ENCODE measurements around the gene FA2H.
"Not testable (repeated sequence)": the region's sequence is repeated elsewhere in the genome, so short reads cannot be mapped to it uniquely, and the experiment has no call there.

FA2H gene

DNA sequence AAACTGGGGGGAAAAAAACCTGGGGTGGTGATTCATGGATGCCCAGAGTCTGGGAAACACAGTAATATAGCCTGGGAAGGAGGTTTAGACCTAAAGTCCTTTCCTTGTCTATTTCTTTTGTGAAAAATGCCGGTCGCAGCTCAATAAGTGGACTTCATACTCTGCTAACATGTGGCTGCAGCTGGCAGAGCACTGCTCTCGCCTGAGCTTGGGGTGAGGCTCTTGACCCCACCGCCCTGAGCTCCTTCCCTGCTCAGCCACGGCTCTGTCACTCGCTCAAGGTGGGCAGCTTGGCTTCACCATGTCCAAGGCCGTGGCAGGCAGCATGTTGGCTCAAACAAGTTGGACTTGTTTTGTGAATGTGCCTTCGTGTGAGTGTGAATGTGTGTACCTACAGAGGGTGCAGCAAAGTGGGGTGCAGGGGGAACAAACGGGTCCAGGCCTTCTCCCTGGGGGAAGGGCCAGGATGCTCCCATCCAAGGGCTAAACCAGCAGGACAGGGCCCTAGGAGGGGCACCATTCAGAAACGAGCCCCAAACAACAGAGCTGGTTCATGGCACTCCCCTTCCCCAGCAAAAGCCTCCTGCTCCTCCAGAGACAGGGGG lies 4.9 kb downstream of the FA2H start:
- DNase-seq = no peak

DNA sequence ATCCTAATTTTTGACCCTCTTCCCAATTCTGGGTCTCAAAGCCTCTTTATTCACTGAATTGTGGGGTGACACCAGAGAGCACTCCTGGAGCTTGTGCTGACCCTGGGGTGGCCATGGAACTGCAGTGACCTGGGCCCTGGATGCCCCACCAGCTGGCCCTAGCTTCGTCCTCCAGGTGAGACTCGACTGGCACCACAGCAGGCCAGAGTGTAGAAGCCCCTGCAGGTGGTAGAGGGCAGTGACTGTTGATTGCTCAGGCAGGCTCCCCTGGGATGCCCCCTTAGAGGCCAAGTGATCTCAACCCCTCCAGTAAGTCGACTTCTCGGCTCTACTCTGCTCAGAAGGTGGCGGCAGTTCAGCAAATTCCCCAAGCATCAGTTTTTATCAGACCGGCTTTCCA lies 6.4 kb downstream of the FA2H start:
- no peak for DNase-seq

DNA sequence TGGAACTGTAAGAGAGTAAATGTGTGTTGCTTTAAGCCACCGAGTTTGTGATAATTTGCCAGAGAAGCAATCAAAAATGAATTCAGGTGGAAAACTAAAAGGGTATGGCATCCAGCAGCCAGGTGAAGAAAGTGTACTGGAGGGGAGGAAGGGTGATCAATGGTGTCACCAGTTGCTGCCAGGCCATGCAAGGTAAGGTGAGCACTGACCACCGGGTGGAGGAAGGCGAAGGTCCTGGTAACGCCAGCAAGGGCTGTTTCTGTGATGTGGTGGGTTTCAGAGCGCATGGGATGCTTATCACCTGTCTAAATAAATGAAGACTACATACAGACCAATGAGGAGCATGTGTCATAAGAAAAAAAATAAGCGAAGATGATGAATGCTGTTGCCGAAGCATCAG lies 6.9 kb downstream of the FA2H start:
- no peak for DNase-seq

DNA sequence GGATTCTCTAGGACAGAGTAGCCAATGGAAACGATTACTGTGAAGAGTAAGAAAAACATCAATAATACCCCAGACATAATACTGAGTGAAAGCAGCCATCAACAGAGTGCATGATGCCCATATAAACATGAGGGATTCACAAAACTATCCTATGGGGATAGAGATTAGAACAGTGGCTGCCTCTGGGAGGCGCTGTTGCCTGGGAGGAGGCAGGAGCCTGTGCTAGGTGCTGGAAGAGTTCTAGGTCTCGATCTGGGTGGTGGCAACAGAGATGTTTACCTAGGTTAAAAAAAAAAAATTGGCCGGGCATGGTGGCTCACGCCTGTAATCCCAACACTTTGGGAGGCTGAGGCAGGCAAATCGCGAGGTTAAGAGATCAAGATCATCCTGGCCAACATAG lies 7.9 kb downstream of the FA2H start:
- no peak for DNase-seq

DNA sequence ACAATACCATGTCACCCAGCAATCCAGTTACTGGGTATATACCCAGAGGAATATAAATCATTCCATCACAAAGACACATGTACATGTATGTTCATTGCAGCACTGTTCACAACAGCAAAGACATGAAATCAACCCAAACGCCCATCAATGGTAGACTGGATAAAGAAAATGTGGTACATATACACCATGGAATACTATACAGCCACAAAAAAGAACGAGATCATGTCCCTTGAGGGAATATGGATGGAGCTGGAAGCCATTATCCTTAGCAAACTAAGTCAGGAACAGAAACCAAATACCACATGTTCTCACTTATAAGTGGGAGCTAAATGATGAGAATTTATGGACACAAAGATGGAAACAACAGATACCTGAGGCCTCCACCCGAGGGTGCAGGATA lies 10.4 kb downstream of the FA2H start:
- DNase-seq = not testable (repeated sequence)

DNA sequence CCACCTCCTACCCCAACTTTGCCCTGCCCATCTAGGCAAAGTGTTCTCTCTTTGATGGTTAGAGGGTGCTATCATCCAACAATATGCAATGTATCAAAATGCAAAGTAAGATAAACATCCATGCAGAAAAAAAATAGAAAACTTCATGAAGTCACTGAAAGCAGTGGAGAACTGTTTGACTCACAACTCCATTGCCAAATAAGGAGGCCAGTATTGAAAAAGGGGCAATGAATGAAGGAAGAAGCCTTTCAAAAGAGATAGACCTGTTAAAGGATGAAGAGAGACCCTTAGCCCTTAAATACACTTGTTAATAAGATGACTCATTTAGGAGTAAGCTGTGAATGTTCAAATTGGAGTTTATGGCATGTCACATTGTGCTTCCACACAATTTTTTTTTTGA lies 13.0 kb downstream of the FA2H start:
- no peak for DNase-seq

DNA sequence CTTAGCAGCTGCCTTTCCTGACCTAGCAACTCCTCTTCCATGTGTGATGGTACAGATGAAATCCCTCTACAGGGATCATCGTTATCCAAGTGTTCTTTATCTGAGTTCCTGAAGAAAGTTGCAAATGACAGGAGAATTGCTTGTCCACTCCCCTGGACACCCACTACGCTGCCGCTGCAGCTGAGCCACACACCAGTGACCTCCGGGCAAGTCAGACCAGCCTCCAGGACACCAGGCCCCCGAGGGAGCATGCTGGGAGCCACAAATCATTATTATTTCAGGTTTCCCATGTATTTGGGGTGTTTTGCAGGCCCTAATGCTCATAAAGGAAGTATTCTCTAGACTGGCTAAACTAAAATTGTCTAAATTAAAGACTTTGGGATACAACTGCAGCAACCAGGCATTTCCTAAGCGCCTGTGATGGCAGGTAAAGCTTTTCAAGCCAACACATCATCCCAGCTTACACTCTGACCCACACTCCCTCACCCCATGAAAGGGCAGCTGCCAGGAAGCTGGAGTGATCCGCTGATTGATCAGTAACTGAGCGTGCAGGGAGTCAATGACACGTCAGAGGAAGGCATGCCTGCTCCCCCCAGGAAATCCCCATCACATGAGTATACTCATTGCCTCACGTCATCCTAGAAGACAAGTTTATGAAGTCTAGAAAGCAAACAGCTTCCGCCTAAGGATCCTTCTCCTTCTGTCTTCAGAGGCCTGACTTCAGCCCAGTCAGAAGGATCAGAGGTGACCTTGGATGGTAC lies 14.4 kb downstream of the FA2H start:
- no peak for DNase-seq

DNA sequence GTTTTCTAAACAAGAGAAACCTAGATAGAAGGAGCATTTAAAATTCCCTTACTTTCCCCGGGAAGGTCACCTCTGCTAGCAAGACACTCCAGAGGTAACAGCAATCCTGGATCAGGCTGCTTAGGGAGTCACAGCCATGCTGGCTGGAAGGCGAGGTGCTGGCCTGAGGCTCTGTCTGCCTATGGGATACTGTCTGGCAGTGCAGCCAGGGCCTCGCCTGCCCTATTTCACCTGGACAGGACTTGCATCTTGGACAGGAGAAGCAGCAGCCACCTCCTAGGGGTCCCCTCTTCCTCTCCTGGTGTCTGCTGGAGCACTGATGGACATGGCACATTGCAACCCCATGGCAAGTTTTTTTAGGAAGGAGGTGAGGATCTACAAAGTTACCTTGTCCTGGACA lies 15.1 kb downstream of the FA2H start:
- no peak for DNase-seq

DNA sequence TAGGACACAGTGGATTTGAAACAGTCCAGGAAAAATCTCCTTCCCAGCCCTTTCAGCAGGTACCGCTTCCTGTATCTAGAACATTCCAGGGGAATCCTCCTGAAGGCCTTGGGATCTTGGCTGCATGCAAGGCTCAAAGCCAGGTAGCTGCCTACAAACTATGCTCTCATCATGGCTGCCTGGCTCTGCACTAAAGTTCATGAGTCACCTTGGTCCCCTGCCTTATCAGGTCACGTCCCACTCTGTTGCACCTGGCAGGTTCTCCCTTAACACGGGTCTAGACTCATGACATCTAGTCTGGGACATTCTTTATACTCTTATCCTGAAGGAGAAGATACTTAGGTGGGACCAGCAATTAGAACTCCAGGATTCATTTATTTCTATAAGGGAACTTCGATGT lies 15.8 kb downstream of the FA2H start:
- no peak for DNase-seq

DNA sequence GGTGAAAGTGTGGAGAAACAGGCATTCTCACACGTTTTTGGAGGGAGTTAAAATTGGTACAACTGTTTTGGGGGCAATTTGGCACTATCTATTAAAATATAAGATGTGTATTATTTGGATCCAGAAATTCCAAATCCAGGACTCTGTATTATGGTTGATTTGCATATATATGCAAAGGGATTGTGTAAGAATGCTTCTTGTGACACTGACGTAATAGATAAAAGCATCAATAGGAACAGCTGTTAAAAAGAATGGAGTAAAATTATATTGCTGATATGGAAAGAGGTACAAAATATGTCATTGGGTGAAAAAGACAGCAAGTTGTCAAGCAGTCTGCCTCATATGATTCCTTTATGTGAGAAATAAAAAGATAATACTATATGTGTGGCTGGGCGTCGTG lies 17.3 kb downstream of the FA2H start:
- DNase-seq = no peak

DNA sequence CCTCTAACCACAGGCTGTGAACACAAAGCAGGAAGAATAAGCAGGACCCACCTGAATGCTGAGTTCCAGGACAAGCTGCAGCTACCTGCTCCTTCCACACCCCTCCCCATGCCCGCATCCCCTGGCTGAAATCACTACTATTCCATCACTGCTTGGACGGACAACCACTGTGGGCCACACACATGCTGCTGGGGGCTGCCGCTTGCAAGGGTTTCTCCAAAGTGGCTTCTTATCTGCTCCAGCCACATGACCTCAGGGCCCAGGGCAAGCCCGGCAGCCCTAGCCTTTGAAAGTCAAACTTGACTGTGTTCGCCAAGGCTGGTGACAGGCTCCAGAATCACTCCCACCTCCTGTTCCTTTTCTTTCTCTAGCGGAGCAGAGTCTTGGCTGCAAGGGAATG lies 18.4 kb downstream of the FA2H start:
- no peak for DNase-seq

DNA sequence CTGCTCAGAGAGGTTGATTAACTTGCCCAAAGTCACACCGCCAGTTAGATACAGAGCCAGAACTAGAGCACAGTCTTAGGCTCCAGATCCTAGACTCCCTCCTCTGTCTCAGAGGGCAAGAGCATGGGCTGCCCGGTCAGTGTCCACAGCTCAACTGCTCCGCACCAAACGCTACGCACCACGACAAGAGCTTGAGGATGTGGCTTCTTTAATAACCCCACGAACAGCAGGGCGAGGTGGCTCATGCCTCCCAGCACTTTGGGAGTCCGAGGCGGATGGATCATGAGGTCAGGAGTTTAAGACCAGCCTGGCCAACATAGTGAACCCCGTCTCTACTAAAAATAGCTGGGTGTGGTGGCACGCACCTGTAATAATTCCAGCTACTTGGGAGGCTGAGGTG lies 21.4 kb downstream of the FA2H start:
- no peak for DNase-seq

DNA sequence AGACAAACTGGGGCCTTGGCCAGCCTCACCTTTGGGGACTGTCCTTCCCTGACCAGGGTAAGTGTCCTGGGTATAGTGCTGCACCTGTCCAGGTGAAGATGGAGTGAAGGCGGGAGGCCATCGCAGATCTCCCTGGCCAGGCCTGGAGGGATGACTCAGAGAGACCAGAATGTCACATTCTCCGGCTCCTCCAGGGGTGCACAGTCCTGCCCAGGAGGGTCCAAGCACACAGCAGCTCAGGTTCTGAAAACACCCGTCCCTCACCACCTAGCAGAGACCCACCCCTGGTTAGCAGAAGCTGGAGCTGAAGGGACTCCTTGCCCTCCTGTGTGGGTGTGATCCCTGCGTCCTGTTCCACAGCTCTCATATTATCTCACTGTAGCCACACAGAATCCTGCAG lies 21.9 kb downstream of the FA2H start:
- DNase-seq = no peak

DNA sequence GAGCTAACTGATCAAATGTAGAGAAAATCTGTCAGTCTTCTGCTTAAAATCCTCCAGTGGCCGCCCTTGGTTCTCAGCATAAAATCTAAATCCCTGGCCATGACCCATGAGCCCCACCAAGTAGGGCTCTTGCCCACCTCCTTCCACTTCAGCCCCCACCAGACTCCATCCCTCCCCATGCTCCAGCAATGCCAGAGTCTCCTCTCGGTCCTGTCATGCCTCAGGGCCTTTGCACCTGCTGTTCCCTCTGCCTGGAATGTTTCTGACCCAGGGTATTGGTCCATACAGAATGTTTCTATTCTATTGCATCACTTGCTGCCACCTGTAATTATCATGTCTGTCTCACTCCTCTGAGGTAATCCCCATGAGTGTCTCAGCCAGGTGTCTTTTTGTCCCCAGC lies 22.4 kb downstream of the FA2H start:
- DNase-seq = no peak

DNA sequence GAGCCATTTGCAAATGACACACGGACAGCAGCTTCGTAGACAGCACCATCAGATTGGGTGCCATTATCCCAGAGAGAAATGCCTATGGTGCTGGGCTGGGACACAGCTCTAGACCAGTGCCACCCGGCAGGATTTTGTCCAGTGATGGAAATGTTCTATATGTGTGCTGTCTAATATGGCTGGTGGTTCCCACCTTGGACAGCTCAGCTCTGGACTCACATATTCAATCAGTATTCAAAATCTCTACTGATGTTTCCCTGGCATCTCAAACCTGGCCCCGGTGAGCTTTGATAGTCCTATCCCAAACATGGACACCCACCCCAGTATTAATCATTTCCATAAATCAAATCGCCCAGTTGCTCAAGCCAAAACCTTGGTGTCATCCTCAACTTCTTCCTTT lies 23.0 kb downstream of the FA2H start:
- no peak for DNase-seq

DNA sequence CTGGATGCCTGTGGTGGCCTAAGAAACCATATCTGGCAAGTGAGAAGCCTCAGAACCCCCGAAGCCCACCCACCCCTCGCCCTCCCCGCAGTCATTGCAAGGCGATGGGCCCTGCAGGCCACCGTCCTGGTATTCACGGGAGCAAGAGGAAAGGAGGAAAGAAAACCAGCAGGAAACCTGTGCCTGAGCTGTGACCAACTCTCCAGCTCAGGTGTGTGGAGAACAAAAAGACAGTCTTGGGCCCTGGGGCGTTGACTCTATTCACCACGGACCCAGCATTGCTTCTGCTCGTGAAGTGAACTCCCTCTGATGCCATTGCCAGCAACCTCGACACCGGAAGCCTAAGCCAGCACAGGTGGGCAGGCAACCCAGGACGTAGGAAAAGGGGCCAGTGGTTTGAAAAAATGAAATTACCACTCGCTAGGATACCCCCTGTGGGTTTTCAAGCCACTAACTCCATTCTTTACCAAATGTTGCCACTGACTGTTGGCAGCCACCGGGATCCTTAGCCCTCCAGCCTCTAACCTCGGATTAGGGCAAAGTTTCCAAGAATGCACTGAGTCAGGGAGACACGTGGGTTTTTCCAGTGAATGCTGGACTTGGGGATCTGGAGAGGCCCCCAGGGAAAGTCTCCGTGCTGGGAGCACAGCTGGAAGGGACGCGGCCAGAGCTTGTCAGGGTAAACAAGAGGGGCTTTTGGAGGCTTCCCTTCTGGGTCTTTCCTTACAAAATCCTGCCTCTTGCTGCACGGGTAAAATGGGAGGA lies 25.1 kb downstream of the FA2H start:
- DNase-seq = no peak

DNA sequence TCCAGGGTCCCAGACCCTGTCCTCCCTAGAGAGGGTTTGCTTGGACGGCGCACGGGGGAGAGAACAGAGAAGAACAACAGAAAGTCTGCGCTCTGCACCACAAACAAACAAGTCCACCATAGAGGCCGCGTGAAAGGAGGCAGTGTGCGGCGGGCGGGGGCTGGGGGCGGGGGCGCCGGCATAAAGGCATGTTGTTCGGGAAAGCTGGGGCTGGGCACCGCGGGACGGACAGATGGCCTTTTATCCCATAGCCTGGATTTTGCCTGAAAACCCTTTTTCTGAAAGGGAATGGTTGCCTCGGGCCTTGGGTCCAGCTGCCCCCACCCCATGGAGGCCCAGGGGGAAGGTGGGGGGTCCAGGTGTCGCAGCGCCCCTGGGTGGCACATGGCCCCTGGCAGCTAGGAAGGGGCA lies 26.0 kb downstream of the FA2H start:
- no peak for DNase-seq

DNA sequence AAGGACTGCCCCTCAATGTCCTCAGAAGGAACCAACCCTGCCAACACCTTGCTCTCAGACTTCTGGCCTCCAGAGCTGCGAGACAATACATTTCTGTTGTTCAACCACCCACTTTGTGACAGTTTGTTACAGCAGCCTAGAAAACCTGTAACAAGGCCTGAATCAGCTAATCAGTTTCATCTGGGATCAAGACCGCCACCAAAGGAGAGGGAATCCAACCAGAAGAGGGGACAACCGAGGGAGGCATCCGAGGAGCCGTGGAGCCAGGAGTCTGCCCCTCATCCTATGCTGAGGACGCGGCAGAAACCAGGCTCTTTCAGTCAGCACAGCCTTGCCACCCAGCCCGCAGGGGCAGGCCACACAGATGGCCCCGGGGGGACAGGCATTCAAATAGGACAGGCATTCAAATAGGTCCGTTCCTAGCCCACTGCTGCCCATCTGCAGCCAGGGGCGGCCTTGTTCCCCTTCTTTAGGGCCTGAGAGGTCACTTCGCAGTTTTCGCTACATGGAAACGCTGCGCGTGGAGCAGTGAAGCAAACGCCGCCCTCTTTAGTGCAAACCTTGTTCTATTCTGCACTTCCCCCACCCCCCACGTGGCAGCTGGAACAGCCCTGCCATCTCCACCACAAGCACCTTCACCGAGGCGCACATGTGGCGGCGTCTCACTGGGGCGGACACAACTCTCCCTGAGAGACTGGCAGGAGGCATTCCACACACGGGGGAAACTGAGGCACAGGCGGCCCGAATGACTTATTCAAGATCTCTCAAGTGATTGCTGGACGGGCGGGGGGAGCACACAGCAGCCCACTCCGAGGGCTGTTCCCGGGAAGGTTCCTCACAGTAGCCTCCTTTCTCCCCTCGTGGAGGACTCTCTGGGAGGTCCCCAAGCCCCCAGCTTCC lies 26.7 kb downstream of the FA2H start:
- DNase-seq = no peak

DNA sequence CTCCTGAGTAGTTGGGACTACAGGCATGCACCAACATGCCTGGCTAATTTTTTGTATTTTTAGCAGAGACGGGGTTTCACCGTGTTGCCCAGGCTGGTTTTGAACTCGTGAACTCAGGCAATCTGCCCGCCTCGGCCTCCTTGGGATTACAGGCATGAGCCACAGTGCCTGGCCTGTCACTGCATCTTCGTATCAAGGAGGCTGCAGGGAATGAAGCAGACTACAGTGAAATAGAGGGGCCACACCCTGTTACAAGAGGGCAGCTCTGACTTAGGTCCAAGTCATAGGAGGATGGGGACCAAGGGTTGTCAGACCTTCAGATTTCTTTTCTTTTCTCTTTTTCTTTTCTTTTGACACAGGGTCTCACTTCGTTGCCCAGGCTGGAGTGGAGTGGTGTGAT lies 28.7 kb downstream of the FA2H start:
- no peak for DNase-seq

DNA sequence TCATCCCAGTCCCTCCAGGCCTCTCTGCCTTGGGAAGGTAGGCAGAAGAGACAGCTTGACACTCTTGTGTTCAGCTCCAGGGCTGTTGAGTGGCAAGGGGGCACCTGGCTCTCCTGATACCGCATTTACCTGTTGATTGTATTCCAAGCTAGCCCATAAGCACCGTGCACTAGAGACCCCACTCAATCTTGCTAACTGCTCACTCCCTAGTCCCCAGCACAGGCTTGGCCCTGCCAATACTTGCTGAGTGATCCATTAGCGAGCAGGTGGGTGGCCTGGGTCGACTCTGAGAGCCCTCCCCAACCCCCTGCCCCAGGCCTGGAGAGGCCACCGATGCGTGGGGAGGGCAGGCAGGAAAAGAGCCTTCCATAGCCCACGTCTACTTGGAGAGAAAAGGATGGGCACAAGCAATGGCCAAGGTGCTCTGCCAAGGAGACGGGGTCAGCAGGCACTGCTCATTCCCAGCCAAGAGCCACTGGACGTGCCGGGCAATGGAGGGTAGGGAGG lies 29.5 kb downstream of the FA2H start:
- no peak for DNase-seq

DNA sequence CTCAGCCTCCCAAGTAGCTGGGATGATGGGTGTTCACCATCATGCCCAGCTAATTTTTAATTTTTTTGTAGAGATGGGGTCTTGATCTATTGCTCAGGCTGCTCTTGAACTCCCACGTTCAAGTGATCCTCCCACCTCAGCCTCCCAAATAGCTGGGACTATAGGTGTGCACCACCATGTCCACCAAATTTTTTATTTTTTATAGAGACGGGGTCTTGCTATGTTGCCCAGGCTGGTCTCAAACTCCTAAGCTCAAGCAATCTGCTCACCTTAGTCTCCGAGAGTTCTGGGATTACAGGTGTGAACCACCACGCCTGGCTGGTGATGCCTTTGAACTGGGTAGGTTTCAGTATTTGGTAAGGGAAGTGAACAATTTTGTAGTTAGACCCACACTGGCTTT lies 30.1 kb downstream of the FA2H start:
- no peak for DNase-seq

DNA sequence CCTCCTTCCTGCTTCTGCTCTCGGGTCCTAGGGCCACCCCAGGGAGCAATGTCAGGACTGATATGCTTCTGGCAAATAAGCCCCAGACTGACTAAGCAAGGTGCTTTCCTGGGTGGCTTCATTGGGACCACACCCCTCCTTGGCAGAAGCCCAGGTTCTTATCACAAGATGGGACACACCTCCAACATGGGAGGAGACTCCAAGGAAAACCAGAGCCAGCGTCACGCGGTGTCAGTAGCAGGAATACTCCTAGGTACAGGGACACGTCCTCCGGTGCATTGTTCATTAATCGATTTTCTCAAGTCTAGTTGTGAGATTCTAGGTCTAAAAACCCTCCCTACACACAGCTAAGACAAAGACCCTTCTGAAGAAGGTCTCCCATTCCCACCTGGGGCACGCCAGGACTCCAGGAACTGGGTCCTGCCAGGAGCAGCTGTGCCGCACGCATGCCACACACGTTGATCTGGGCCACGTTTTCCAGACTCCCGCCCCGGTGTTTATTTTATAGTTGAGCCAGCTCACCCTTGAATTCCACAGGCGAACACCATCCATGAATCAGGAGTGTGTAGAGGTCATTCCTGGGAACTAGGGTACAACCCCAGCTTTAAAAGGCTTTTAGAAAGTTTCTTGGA lies 30.8 kb downstream of the FA2H start:
- no peak for DNase-seq
